ENCODE data around the gene PAXX. TPM values are rescaled to one million over a fixed set of nuclear protein-coding genes. Genes with fewer than 3 reads are reported as not detected.

The PAXX gene
- total RNA-seq, 1 experiment from 2014 or later: 89.0 TPM

DNA sequence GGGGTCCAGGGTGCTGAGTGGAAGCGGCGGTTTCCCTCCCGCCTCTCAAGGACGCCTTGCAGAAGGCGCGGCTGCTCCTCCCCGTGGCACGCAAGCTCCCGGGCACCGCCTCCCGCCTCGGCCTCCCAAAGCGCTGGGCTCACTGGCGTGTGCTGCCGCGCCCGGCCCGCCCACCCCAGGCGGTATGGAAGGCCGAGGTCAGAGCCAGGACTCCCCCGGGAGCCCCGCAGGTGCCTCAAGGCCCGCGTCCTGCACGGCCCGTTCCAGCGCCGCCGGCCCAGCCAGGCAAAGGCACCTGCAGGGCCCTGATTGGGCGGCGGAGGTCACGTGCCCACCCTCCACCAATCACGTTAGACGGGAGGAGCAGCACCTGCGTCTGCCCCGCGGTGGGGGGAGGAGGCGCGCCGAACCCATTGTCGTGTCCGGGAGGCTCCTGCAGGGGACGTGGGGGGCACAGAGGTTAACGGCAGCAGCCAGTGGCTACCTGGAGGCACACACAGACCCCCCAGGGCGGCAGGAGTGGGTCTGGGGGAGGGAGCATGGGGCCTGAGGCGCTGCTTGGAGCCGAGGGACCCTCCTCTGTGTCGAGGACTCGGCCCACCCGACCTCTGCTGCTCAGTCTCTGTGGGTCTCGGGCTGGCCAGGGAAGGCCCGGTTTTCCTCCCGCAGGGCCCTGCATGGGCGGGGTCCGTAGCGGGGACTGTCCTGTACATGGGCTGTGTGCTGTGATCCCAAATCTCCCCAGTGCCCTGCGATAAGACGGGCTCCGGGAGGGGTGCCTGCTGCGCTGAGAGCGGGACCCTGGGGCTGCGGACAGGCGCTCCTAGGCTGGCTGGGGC lies 42.2 kb upstream of the PAXX start (continued):
- TF ChIP-seq SRF (IDR thresholded peaks at IDR 0.05; ENCODE audit: low read depth) (no peak), POLR2AphosphoS5 (IDR thresholded peaks at IDR 0.05; ENCODE audit: low read depth, low read length) (peak; percentile 84), POLR2A (IDR thresholded peaks at IDR 0.05; ENCODE audit: borderline replicate concordance, extremely low read depth, insufficient read depth, insufficient read length) (peak; percentile 60), MAX (IDR thresholded peaks at IDR 0.05) (no peak), EZH2phosphoT487 (IDR thresholded peaks at IDR 0.05; ENCODE audit: borderline replicate concordance) (no peak), TCF7L2 (IDR thresholded peaks at IDR 0.05; ENCODE audit: borderline replicate concordance, extremely low read depth, insufficient read depth, insufficient read length) (peak; percentile 8), CEBPB (IDR thresholded peaks at IDR 0.05; ENCODE audit: low read depth) (no peak), CTCF (IDR thresholded peaks at IDR 0.05 in 2 of 3, conservative IDR thresholded peaks at IDR 0.05 in 1 of 3; ENCODE audit: borderline replicate concordance in 1 of 3, insufficient read depth in 1 of 3, low read depth in 2 of 3, low read length in 2 of 3) (peak in 2 of 3 experiments; percentile 12 to 22; a peak in 2 of 6 replicates), RAD21 (IDR thresholded peaks at IDR 0.05; ENCODE audit: low read depth) (no peak), JUND (IDR thresholded peaks at IDR 0.05) (no peak), ELF1 (IDR thresholded peaks at IDR 0.05; ENCODE audit: borderline replicate concordance, low read depth) (no peak), EZH2 (IDR thresholded peaks at IDR 0.05) (no peak)

Data from HCT116 (cell line).